ENCODE results near the gene ZNF426.

GRCh38 chr19:9535934-9536333, 2.5 kb downstream of the ZNF426 start:
- TF ChIP-seq CTCF (IDR thresholded peaks at IDR 0.05) = no peak
- TF ChIP-seq POLR2A (IDR thresholded peaks at IDR 0.05) = no peak
